NK-92 (cell line): ENCODE data around the gene ZNF345.

Experiments used
- DNase-seq: peaks from one replicate; lab custom pipeline; 2025; ENCODE audit not compliant: unreplicated experiment; lab: John Stamatoyannopoulos, UW

ZNF345 gene

DNA sequence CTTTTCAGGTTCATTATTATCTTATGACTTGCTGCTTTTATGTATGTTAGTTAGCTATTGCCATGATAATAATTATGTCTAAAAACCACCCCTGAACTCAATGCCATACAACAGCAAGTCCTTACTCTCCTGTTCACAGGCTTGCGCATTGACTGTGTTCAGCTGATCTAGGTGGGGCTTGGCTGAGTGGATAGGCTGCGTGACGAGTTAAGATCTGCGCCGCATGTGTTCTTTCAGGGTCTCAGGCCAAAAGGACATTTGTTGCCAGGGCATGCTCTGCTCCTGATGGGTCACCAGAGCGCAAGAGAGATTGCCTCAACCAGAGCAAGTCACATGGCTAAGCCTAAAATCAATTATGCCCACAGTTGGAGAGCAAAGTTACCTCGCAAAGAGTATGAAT is 66.3 kb downstream of the ZNF345 start:
- DNase-seq, result no peak

GRCh38 chr19:36918090-36918489 is 67.4 kb downstream of the ZNF345 start:
- no peak for DNase-seq
